Measurements from ENCODE around the gene KLK4. TPM values are rescaled to one million over a fixed set of nuclear protein-coding genes. Genes with fewer than 3 reads are reported as not detected.

The KLK4 gene
- total and polyA plus RNA-seq, 2 of the 4 experiments (the other 2 are of a cell fraction) = not detected

- Histone ChIP-seq H4K20me1 (ENCODE audit: insufficient read depth, low read length) (no peaks in the 10 kb centered on the region), H2BK120ac (ENCODE audit: low read depth, low read length) (no peak overlapping the region), H2BK15ac (ENCODE audit: low read depth, low read length) (no peak overlapping the region), H3K18ac (ENCODE audit: low read depth, low read length) (no peak overlapping the region), H3K9me3 (ENCODE audit: control insufficient read depth, insufficient read depth, low read length) (no peaks in the 10 kb centered on the region), H3K27me3 (ENCODE audit: control insufficient read depth, insufficient read depth, low read length) (peaks cover 11% of the 10 kb centered on the region), H3K27ac (ENCODE audit: insufficient read depth, low read length) (no peak overlapping the region), H3K9me1 (ENCODE audit: insufficient read depth, low read length) (no peaks in the 10 kb centered on the region), H2AK5ac (ENCODE audit: low read depth, low read length) (no peak overlapping the region), H2BK20ac (ENCODE audit: low read depth, low read length) (no peak overlapping the region), H2AFZ (replicated peaks; ENCODE audit: low read length, poor library complexity) (no peak overlapping the region), H3K4me2 (ENCODE audit: low read depth, low read length) (no peak overlapping the region), H4K91ac (ENCODE audit: insufficient read depth, low read depth, low read length) (no peak overlapping the region), H3K4me3 (ENCODE audit: insufficient read depth, low read depth, low read length) (no peak overlapping the region), H3K56ac (ENCODE audit: extremely low read depth, insufficient read depth, low read length) (no peak overlapping the region), H3K4ac (ENCODE audit: low read depth, low read length) (no peak overlapping the region), H4K5ac (ENCODE audit: low read depth, low read length) (no peak overlapping the region), H3K23ac (ENCODE audit: low read depth, low read length) (no peak overlapping the region), H3K14ac (replicated peaks; ENCODE audit: low read depth, low read length) (no peak overlapping the region), H2BK5ac (ENCODE audit: low read depth, low read length, poor library complexity, severe bottlenecking) (no peak overlapping the region), H3K9ac (ENCODE audit: low read depth, low read length) (no peak overlapping the region), H4K8ac (ENCODE audit: low read depth in 2 of 2, low read length in 2 of 2) (no peak overlapping the region), H3K79me1 (ENCODE audit: low read depth in 1 of 2, low read length in 2 of 2) (no peaks in the 10 kb centered on the region), H2AK9ac (replicated peaks; ENCODE audit: low read depth, low read length, poor library complexity) (no peak overlapping the region), H3K4me1 (ENCODE audit: control insufficient read depth, insufficient read depth, low read length) (no peaks in the 10 kb centered on the region), H3K36me3 (ENCODE audit: control insufficient read depth, insufficient read depth, low read length) (no peaks in the 10 kb centered on the region)
- TF ChIP-seq SMC3 (IDR thresholded peaks at IDR 0.05; ENCODE audit: low read depth, low read length) = no peak
- no peak for TF ChIP-seq RAD21 (IDR thresholded peaks at IDR 0.05; ENCODE audit: low read length)
- TF ChIP-seq MAZ (IDR thresholded peaks at IDR 0.05; ENCODE audit: borderline replicate concordance, low read depth, low read length) = no peak
- ChIA-PET CTCF (interaction anchor here (1.2 kb wide), 1 partner anchor 11 kb away, joined by 3 read pairs; no protein-coding TSS in a partner anchor), POLR2A (ENCODE audit: unreplicated experiment) (no interaction called here)
- dilution Hi-C loops (cut with HindIII; ENCODE audit: low sequenced_read_pairs, unreplicated experiment) (no loop called here), in situ Hi-C loops (cut with MboI; ENCODE audit: low sequenced_read_pairs) (no loop called here), intact Hi-C loops (cut with micrococcal nuclease) (no loop called here)
- no CpG with 5 or more reads among the region's 4 CpGs for WGBS, 2 experiments (ENCODE audit: extremely low coverage in 2 of 2, insufficient read length in 1 of 2)
- DNase-seq = no peak
- BruUV-seq (replicated peaks) = no TSS peak
- no peak for ATAC-seq (ENCODE audit: low read depth)
Measured at GRCh38 chr19:50910722-50911121, 473 bp downstream of the KLK4 start.

Data from IMR-90 (cell line).